HUES6 (cell line): ENCODE results near the gene KCNIP3.

ENCODE experiments used
- H3K27ac ChIP-seq: 2 replicates; pipeline ENCODE4 v1.7.0; 2013; ENCODE audit warnings: low read depth, mild to moderate bottlenecking, low read length, inconsistent platforms
- H3K27me3 ChIP-seq: 2 replicates; pipeline ENCODE4 v1.6.1; 2013; ENCODE audit warnings: low read length; ENCODE audit not compliant: control insufficient read depth, insufficient read depth
- H3K36me3 ChIP-seq: 2 replicates; pipeline ENCODE4 v1.6.1; 2013; ENCODE audit warnings: low read length; ENCODE audit not compliant: control insufficient read depth, insufficient read depth
- H3K4me1 ChIP-seq: 2 replicates; pipeline ENCODE4 v1.6.1; 2013; ENCODE audit warnings: low read length; ENCODE audit not compliant: control insufficient read depth, insufficient read depth
- H3K4me3 ChIP-seq: 2 replicates; pipeline ENCODE4 v1.5.1; 2013; ENCODE audit warnings: low read depth, low read length
- H3K9ac ChIP-seq: one replicate; pipeline ENCODE4 v1.6.1; 2013; ENCODE audit warnings: mild to moderate bottlenecking, low read length
- H3K9me3 ChIP-seq: 2 replicates; pipeline ENCODE4 v1.6.1; 2013; ENCODE audit warnings: low read depth, low read length; ENCODE audit not compliant: control insufficient read depth, insufficient read depth

KCNIP3 gene

GRCh38 chr2:95297639-95298395 lies 670 bp downstream of the KCNIP3 start:
- Histone ChIP-seq H3K27ac (no peak overlapping the region), H3K27me3 (peaks cover 15% of the 10 kb centered on the region), H3K36me3 (no peaks in the 10 kb centered on the region), H3K4me1 (peaks cover 15% of the 10 kb centered on the region; the same call in 1 of the 2 replicates), H3K9me3 (no peaks in the 10 kb centered on the region; the same call in 1 of the 2 replicates), H3K4me3 (no peak overlapping the region), H3K9ac (no peak overlapping the region)

- H3K36me3 ChIP-seq, result no peaks in the 10 kb centered on the region
- no peak overlapping the region for H3K27ac ChIP-seq
- no peaks in the 10 kb centered on the region; the same call in 1 of the 2 replicates for H3K9me3 ChIP-seq
Observed at GRCh38 chr2:95298486-95299111, 1.5 kb downstream of the KCNIP3 start.

DNA sequence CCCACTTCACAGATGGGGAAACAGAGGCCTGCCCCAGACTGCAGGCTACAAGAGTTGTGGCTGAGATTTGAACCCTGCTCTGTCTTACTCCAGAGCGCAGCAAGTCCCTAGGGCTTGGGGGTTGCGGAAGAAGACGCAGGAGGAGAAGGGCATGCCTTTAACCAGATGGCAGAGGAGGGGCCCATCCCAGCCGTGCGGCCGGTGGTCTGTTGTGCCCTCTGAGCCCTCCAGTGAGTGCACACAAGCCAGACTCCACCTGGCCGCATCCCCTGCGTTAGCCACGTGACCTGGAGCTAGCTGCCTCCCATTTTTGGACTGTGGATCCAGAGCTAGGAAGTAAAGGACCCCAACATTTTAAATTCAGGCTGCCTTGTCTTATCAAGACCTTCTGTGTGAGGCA lies 2.8 kb downstream of the KCNIP3 start:
- Histone ChIP-seq H3K4me3 (no peak overlapping the region), H3K4me1 (peaks cover 15% of the 10 kb centered on the region; the same call in 1 of the 2 replicates), H3K36me3 (no peaks in the 10 kb centered on the region), H3K27ac (no peak overlapping the region), H3K9me3 (no peaks in the 10 kb centered on the region), H3K9ac (no peak overlapping the region), H3K27me3 (peaks cover 15% of the 10 kb centered on the region)

More at GRCh38 chr2:95298486-95299111, 1.5 kb downstream of the KCNIP3 start:
- Histone ChIP-seq H3K4me3 (no peak overlapping the region), H3K9ac (no peak overlapping the region), H3K4me1 (peaks cover 15% of the 10 kb centered on the region; the same call in 1 of the 2 replicates), H3K27me3 (peaks cover 15% of the 10 kb centered on the region)

DNA sequence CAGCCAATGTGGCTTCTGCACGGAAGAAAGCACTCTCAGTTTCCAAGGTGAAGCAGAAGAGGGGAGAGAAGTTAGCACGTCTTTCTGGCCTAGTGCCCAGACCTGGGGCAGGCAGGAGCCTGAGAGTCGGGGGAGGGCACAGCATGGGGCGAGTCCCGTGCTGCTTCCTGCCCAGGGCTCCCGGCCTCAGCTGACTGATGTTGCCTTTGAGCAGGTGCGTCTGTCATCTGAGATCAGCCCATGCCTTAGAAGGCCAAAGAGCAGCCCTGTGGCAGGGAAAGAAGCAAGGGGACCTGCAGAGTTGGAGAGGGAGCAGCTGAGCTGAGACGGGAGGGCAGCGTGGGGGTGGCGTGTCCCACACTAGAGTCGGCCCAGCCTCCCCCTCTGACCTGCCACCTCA lies 3.3 kb downstream of the KCNIP3 start:
- no peak overlapping the region for H3K4me3 ChIP-seq
- peaks cover 15% of the 10 kb centered on the region for H3K27me3 ChIP-seq
- H3K4me1 ChIP-seq, result peaks cover 15% of the 10 kb centered on the region; the same call in 1 of the 2 replicates
- H3K36me3 ChIP-seq, result no peaks in the 10 kb centered on the region
- no peak overlapping the region for H3K27ac ChIP-seq
- no peak overlapping the region for H3K9ac ChIP-seq
- H3K9me3 ChIP-seq, result no peaks in the 10 kb centered on the region

DNA sequence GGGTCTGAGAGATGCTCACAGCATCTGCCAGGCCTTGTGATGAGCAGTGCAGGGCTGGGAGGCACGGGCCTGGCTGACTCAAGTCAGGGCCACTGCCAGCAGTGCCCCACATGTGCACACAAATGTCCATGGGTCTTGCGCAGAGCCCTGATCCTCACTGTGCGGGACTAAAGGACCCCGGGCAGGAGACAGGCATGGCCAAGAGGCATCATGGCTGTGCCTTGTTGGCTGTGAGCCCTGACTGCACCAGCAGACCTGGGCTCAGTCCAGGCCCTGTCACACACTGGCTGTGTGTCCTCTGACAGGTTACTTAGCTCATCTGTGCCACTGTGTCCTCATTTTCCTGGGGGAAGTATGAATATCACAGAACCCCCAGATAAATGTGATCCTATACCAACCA lies 4.0 kb downstream of the KCNIP3 start:
- Histone ChIP-seq H3K9ac (no peak overlapping the region), H3K9me3 (no peaks in the 10 kb centered on the region), H3K27ac (no peak overlapping the region), H3K27me3 (peaks cover 15% of the 10 kb centered on the region), H3K36me3 (no peaks in the 10 kb centered on the region), H3K4me3 (no peak overlapping the region), H3K4me1 (peaks cover 15% of the 10 kb centered on the region; the same call in 1 of the 2 replicates)

DNA sequence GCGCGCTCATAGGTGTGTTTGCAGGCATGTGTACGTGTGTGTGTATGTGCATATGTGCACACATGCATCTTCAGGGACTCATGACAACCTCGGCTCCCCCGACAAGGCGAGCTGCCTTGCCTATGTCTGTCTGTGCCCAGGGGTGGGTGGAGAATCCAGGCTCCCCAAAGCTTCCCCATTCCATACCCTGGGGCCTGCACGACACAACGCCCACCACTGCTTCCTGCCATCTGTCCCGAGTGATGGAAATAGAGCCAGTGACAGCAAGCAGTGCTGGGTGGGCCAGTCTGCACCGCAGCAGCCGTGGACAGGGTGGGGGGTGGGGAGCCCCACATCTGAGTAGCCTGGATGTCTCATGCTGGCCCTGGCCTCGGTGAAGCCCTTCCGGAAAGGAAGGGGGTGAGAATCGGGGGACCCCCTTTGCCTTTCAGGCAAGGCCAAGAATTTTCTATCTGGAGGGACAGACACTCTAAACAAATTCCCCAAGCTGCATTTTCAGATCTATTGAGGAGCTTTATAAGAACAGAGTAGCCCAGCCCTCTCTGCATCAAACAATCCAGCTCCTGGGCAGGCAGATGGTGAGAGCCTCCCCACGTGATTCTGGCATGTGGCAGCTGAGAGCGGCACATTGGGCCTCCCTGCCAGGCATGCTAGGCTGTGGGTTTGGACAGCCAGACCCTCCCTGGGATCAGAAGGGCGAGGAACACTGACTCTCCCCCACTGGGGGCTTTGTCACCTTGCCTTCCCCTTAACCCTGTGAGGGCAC lies 4.9 kb downstream of the KCNIP3 start:
- Histone ChIP-seq H3K4me3 (no peak overlapping the region), H3K9ac (no peak overlapping the region), H3K27me3 (peaks cover 8% of the 10 kb centered on the region), H3K36me3 (no peaks in the 10 kb centered on the region), H3K9me3 (no peaks in the 10 kb centered on the region), H3K4me1 (peaks cover 8% of the 10 kb centered on the region; the same call in 1 of the 2 replicates), H3K27ac (no peak overlapping the region)

GRCh38 chr2:95303191-95303919 lies 6.2 kb downstream of the KCNIP3 start:
- no peaks in the 10 kb centered on the region; the same call in 1 of the 2 replicates for H3K4me1 ChIP-seq
- no peak overlapping the region for H3K9ac ChIP-seq
- no peaks in the 10 kb centered on the region for H3K9me3 ChIP-seq
- no peak overlapping the region for H3K4me3 ChIP-seq
- no peaks in the 10 kb centered on the region for H3K36me3 ChIP-seq
- no peak overlapping the region for H3K27ac ChIP-seq
- peaks cover 3% of the 10 kb centered on the region; the same call in 1 of the 2 replicates for H3K27me3 ChIP-seq

- Histone ChIP-seq H3K36me3 (no peaks in the 10 kb centered on the region), H3K27ac (no peak overlapping the region), H3K4me1 (no peaks in the 10 kb centered on the region; the same call in 1 of the 2 replicates), H3K4me3 (no peak overlapping the region), H3K27me3 (no peaks in the 10 kb centered on the region), H3K9ac (no peak overlapping the region), H3K9me3 (no peaks in the 10 kb centered on the region)
Observed at GRCh38 chr2:95305380-95306061, 8.4 kb downstream of the KCNIP3 start.

DNA sequence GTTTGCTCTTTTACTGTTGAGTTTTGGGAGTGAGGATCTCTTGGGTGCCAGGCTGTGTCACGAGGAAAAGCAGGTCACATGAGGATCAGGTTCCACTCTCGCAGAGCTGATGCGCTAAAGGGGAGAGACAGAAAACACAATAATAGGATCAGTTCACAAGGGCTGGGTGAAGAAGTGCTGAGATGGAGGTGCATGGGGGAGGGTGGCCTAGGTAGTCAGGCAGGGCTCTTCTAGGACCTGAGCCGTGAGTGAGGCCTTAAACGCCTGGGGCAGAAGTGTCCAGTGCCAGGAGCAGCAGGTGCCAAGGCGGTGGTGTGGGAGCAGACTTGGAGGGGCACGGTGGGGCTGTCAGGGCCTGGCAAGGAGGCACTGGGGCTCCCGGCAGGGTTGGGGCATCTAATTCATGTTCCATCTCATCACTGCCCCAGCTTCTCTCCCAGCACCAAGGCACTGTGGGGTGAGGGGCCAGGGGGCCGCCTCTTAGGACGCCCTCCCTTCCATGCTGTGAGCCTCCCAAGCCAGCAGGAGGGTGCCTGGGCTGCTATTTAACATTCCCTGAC lies 9.3 kb downstream of the KCNIP3 start:
- Histone ChIP-seq H3K4me3 (no peak overlapping the region), H3K27me3 (no peaks in the 10 kb centered on the region), H3K9me3 (no peaks in the 10 kb centered on the region), H3K27ac (no peak overlapping the region), H3K9ac (no peak overlapping the region), H3K4me1 (peaks cover under 1% of the 10 kb centered on the region; the same call in 1 of the 2 replicates), H3K36me3 (no peaks in the 10 kb centered on the region)

GRCh38 chr2:95307036-95307435 lies 9.9 kb downstream of the KCNIP3 start:
- Histone ChIP-seq H3K27ac (no peak overlapping the region), H3K36me3 (no peaks in the 10 kb centered on the region), H3K27me3 (no peaks in the 10 kb centered on the region), H3K4me3 (no peak overlapping the region), H3K9ac (no peak overlapping the region), H3K4me1 (peaks cover 4% of the 10 kb centered on the region; the same call in 1 of the 2 replicates), H3K9me3 (no peaks in the 10 kb centered on the region)
